Skeletal muscle tissue (tissue), 4 donors: Measurements from ENCODE around the gene GTF2H2. TPM values are rescaled to one million over a fixed set of nuclear protein-coding genes. Genes with fewer than 3 reads are reported as not detected.
"Not testable (repeated sequence)": the region's sequence is repeated elsewhere in the genome, so short reads cannot be mapped to it uniquely, and the experiment has no call there.

Source experiments
- H3K27ac ChIP-seq: one replicate; pipeline ENCODE4 v1.7.0; 2013; ENCODE audit warnings: mild to moderate bottlenecking, low read depth, low read length, inconsistent platforms
- H3K27me3 ChIP-seq, 3 donors: one replicate each; pipeline ENCODE4 v1.7.0; 2013; ENCODE audit warnings: low read length in 3 of 3; ENCODE audit not compliant: control insufficient read depth in 3 of 3, insufficient read depth in 3 of 3
- H3K36me3 ChIP-seq, 3 donors: one replicate each; pipeline ENCODE4 v1.7.0; 2013; ENCODE audit warnings: low read length in 3 of 3; ENCODE audit not compliant: control insufficient read depth in 3 of 3, insufficient read depth in 3 of 3
- H3K4me1 ChIP-seq, 3 donors: one replicate each; pipeline ENCODE4 v1.7.0; 2013; ENCODE audit warnings: low read length in 3 of 3, mild to moderate bottlenecking in 3 of 3; ENCODE audit not compliant: control insufficient read depth in 3 of 3, insufficient read depth in 3 of 3
- H3K4me3 ChIP-seq, 3 donors: one replicate each; pipeline ENCODE4 v1.7.0; 2013; ENCODE audit warnings: low read length in 3 of 3
- H3K9ac ChIP-seq, 3 donors: one replicate each; pipeline ENCODE4 v1.7.0; 2013; ENCODE audit warnings: low read length in 3 of 3, mild to moderate bottlenecking in 3 of 3, moderate library complexity in 2 of 3, low read depth in 1 of 3
- H3K9me3 ChIP-seq, 3 donors: one replicate each; pipeline ENCODE4 v1.7.0; 2013; ENCODE audit warnings: low read length in 3 of 3; ENCODE audit not compliant: control insufficient read depth in 3 of 3
- total RNA-seq: library from RNA; depleted of rRNA; stranded (reverse); fragments of >200 nt; gene quantifications from one replicate; pipeline ENCODE4 v1.2.3, GENCODE V29; 2014
- donor health status: Osteomylitis.

Gene GTF2H2
- total RNA-seq, 1 donor from 2014 or later, result 21.9 TPM

DNA sequence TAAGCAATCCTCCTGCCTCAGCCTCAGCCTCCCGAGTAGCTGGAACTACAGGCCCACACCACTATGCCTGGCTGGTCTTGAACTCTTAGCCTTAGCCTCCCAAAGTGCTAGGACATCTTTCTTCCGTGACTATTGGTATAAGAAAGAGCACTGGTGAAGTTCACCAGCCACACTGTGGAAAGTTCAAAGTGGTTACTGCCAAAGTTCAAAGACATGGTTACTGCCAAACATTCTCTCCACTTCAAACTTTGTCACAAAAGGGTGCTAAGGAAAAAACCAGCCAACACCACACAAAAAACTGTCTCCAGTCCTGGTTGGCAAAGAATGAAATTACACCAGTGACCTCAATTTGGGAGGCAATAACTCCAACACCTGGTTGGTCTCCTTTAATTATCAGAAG is 14.9 kb upstream of the GTF2H2 start:
- H3K9me3 ChIP-seq, H3K4me1 ChIP-seq, H3K27me3 ChIP-seq, H3K4me3 ChIP-seq, H3K27ac ChIP-seq, H3K36me3 ChIP-seq, H3K9ac ChIP-seq: not testable (repeated sequence)

DNA sequence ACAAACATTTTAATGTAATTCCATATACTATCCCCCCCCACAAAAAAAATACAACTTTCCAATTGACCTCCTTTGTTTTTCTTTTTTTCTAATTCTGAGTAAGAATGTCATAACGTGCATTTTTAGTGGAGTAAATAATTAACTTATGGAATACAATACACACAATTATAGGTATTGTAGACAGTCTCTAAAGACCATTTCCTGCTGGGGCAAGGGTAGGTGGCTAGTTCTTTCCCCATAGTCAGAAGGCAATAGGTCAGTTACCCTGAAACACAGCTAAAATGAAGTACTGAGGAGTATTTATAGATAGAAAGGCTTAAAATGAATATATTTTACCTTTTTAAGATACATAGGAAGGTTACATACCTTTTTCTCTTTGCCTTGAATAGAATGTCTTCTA is 6.2 kb downstream of the GTF2H2 start:
- H3K9ac ChIP-seq, H3K4me3 ChIP-seq, H3K27me3 ChIP-seq, H3K27ac ChIP-seq, H3K9me3 ChIP-seq, H3K36me3 ChIP-seq, H3K4me1 ChIP-seq: not testable (repeated sequence)

DNA sequence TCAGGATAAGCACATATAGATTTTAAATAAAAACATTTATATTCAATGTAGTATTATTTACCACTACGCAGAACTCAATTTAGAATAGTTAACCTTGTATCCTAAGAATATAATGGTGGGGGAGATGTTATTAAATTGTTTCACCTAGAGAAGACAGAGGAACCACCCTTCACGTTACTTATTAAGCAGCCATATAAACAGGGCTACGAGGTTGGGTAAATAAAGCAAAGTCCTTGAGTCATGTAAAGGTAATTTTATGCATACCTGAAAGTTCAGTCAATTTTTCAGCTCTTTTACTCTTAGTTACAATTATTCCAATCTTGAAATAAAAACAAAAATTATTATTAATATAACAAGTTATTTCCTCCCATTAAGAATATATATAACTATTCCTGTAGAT is 8.1 kb downstream of the GTF2H2 start:
- H3K9ac ChIP-seq, H3K27ac ChIP-seq, H3K4me3 ChIP-seq, H3K27me3 ChIP-seq, H3K4me1 ChIP-seq, H3K36me3 ChIP-seq, H3K9me3 ChIP-seq: not testable (repeated sequence)

DNA sequence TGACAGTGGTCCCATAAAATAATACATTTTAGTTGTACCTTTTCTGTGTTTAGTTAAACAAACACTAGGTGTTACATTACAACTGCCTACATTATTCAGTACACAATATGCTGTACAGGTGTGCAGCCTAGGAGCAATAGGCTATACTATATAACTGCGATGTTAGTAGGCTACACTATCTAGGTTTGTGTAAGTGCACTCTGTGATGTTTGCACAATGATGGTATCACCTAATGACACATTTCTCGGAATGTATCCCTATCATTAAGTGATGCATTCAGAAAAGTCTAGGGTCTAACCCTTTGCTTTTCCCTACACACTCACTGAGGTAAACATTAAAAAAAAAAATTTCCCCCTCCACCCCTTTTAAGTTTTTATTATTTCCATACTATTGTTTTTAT is 22.7 kb downstream of the GTF2H2 start:
- not testable (repeated sequence) for H3K9ac ChIP-seq, H3K27ac ChIP-seq, H3K4me1 ChIP-seq, H3K36me3 ChIP-seq, H3K4me3 ChIP-seq, H3K27me3 ChIP-seq, H3K9me3 ChIP-seq

DNA sequence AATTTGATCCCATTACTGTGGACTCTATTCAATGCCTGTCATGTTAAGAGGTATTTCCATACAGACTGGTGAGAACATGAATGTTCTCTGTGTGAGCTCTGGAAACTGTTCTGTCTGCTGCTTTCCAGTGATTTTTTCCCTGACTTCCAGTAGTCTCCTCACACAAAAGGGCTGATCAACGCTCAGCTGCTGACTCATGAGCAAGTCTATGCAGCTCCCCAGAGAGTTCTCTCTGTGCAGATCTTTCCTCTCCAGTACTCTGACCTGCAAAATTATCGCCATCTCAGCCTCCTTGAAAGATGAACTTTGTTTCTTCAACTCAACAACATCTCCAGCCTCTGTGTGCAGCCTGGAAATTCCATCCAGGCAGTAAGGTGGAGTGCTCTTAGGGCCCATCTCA is 23.3 kb downstream of the GTF2H2 start:
- H3K27ac ChIP-seq, H3K36me3 ChIP-seq, H3K27me3 ChIP-seq, H3K9me3 ChIP-seq, H3K4me3 ChIP-seq, H3K9ac ChIP-seq, H3K4me1 ChIP-seq: not testable (repeated sequence)

DNA sequence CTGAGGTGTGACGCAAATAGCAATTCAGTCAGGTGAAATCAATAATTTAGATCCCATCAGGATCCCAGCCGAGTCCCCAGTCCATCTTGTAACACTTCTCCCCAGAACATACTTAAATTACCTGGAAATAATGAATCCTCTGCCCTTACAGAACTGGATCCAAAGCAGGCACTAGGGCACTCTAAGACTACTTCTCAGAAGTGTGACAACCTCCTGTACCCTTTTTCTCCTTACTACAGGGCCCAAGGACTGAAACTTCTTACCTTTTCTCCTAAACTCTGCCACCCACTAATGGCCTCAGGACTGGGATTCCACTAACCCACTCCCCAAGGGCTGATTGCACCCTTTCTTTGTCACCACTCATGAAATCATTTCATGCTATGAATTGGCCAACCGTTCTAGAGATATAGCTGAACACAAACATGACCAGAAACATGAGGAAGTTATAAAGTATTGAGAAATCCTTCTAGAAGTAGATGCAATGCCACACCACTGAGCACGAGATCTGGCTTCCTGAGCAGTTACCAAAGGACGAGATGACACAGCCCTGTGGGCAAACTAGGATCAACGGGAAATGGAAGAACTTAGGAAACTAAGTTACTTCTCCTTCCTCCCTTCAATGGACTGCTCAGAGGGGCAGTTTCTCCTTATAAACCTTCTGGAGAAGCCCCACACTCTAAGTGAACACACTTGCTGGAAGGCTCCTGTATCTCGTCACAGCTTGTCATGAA is 36.3 kb downstream of the GTF2H2 start:
- H3K36me3 ChIP-seq, H3K27ac ChIP-seq, H3K9me3 ChIP-seq, H3K4me1 ChIP-seq, H3K9ac ChIP-seq, H3K27me3 ChIP-seq, H3K4me3 ChIP-seq: not testable (repeated sequence)

DNA sequence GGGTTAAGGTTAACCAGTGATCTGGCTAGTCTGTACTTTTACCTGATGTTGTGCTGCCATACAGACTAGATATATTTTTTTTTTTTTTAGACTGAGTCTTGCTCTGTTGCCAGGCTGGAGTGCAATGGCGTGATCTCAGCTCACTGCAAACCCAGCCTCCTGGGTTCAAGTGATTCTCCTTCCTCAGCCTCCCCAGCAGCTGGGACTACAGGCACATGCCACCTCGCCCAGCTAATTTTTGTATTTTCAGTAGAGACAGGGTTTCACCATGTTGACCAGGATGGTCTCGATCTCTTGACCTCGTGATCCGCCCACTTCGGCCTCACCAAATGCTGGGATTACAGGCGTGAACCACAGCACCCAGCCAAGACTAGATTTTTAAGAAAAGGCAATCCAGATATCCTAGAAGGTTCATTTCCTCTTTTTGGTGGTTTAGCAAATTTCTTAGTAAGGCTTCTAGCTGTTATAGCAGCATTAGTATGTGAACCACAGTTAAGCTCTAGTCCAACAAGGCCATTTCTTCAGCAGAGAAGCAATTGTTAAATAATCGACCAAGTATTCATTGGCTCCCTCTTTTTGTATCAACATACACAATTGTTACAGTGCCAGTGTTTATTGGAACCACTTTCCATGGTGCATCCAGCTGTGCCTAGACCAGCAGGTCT is 42.1 kb downstream of the GTF2H2 start, which contains the start of gene NAIP:
Gene NAIP (minus strand): TSS at position 51 of the 665 bp plus-strand sequence. CDS start 12,424 bp downstream, outside the sequence.
- H3K9me3 ChIP-seq, H3K4me3 ChIP-seq, H3K27me3 ChIP-seq, H3K9ac ChIP-seq, H3K27ac ChIP-seq, H3K4me1 ChIP-seq, H3K36me3 ChIP-seq: not testable (repeated sequence)

DNA sequence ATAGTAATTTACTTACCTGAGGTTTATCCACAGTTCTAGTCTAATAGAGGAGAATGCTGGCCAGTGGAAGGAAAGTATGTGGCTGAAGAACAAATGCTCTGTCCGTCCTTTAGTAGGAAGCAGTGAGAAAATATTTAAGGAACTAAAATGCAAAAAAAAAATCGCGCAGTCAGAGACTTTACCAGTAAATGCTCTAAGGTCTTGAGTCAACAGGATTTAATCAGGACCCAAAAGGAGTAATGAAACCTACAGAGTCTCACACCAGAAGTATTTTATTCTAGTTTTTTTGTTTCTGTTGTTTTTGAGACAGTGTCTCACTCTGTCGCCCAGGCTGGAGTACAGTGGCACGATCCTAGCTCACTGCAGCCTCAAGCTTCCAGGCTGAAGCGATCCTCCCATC is 46.8 kb downstream of the GTF2H2 start:
- H3K27ac ChIP-seq, H3K4me1 ChIP-seq, H3K4me3 ChIP-seq, H3K36me3 ChIP-seq, H3K9me3 ChIP-seq, H3K9ac ChIP-seq, H3K27me3 ChIP-seq: not testable (repeated sequence)

DNA sequence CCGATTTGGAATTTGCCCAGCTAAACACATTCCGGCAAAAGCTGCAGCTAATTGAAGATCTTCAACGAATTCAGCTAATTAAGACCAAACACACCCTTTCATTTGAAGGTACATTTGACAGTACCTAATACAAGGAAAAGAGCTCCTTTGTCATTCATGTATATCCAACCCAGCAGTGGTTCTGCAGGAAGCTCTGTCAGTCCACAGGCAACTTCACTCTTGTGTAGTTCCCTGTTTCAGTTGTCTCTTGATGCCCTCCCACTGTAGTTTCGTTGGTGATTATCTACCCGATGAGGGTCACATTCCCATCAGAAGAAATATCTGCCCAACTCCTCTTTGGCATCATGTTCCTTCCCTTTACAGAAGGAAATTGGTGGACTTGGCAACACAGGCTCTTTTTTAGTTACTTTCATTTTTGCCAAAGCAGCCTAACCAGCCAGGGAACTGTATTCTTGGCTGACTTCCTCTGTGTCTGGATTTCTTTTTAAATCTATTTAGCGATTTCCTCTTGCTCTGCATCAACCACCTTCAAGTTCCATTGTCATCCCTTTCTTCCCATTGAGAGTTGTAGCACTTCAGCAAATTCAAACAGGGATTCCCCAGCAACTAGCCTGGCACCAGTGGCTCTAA is 49.0 kb downstream of the GTF2H2 start:
- H3K36me3 ChIP-seq, H3K4me1 ChIP-seq, H3K4me3 ChIP-seq, H3K9me3 ChIP-seq, H3K9ac ChIP-seq, H3K27me3 ChIP-seq, H3K27ac ChIP-seq: not testable (repeated sequence)

DNA sequence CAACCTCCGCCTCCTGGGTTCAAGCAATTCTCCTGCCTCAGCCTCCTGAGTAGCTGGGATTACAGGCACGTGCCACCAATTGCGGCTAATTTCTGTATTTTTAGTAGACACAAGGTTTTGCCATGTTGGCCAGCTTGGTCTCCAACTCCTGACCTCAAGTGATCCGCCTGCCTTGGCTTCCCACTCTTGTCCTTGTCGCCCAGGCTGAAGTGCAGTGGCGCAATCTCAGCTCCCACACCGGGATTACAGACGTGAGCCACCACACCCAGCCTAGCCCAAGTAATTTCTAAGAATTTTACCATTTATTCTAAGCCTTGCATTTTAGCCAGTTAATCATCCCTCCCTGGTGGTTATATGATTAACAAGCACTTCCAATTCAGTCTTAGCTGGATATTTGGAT is 53.3 kb downstream of the GTF2H2 start:
- Histone ChIP-seq H3K4me1 (no peaks in the 10 kb centered on the region), H3K36me3 (no peaks in the 10 kb centered on the region), H3K9ac (no peak overlapping the region), H3K4me3 (no peak overlapping the region), H3K27ac (no peak overlapping the region), H3K9me3 (no peaks in the 10 kb centered on the region), H3K27me3 (no peaks in the 10 kb centered on the region)
